ENCODE results near the gene LMTK2.

LMTK2 gene

GRCh38 chr7:98128346-98128745, 21.7 kb downstream of the LMTK2 start:
- Histone ChIP-seq H3K36me3 (ENCODE audit: insufficient read depth, insufficient read length, low read length) (no peaks in the 10 kb centered on the region), H3K4me3 (ENCODE audit: insufficient read length, low read depth) (no peak overlapping the region), H3K27me3 (ENCODE audit: insufficient read depth, insufficient read length) (no peaks in the 10 kb centered on the region), H3K4me1 (ENCODE audit: insufficient read depth, insufficient read length) (no peaks in the 10 kb centered on the region), H3K9me3 (ENCODE audit: insufficient read depth, low read length) (no peaks in the 10 kb centered on the region), H3K9ac (ENCODE audit: insufficient read length, low read depth) (no peak overlapping the region)
- no peak for TF ChIP-seq ZNF274 (IDR thresholded peaks at IDR 0.05; ENCODE audit: low read depth, low read length)
- no peak for TF ChIP-seq YY1 (IDR thresholded peaks at IDR 0.05; ENCODE audit: insufficient read depth, insufficient read length)
- no peak for DNase-seq (ENCODE audit: low read depth, low spot score)

GRCh38 chr7:98130959-98131358, 24.3 kb downstream of the LMTK2 start:
- Histone ChIP-seq H3K36me3 (ENCODE audit: insufficient read depth, insufficient read length, low read length) (no peaks in the 10 kb centered on the region), H3K27me3 (ENCODE audit: insufficient read depth, insufficient read length) (no peaks in the 10 kb centered on the region), H3K9me3 (ENCODE audit: insufficient read depth, low read length) (no peaks in the 10 kb centered on the region), H3K9ac (ENCODE audit: insufficient read length, low read depth) (no peak overlapping the region), H3K4me3 (ENCODE audit: insufficient read length, low read depth) (no peak overlapping the region), H3K4me1 (ENCODE audit: insufficient read depth, insufficient read length) (no peaks in the 10 kb centered on the region)
- no peak for DNase-seq (ENCODE audit: low read depth, low spot score)
- TF ChIP-seq YY1 (IDR thresholded peaks at IDR 0.05; ENCODE audit: insufficient read depth, insufficient read length) (no peak), ZNF274 (IDR thresholded peaks at IDR 0.05; ENCODE audit: low read depth, low read length) (no peak), SUZ12 (IDR thresholded peaks at IDR 0.05; ENCODE audit: extremely low read depth, insufficient read depth, insufficient read length) (no peak)

GRCh38 chr7:98133181-98133580, 26.5 kb downstream of the LMTK2 start:
- no peaks in the 10 kb centered on the region for H3K27me3 ChIP-seq (ENCODE audit: insufficient read depth, insufficient read length)
- no peaks in the 10 kb centered on the region for H3K9me3 ChIP-seq (ENCODE audit: insufficient read depth, low read length)
- peaks cover 10% of the 10 kb centered on the region for H3K36me3 ChIP-seq (ENCODE audit: insufficient read depth, insufficient read length, low read length)
- DNase-seq (ENCODE audit: low read depth, low spot score), result no peak
- no peak overlapping the region for H3K9ac ChIP-seq (ENCODE audit: insufficient read length, low read depth)
- H3K4me3 ChIP-seq (ENCODE audit: insufficient read length, low read depth), result no peak overlapping the region
- TF ChIP-seq YY1 (IDR thresholded peaks at IDR 0.05; ENCODE audit: insufficient read depth, insufficient read length), result no peak
- no peak for TF ChIP-seq SUZ12 (IDR thresholded peaks at IDR 0.05; ENCODE audit: extremely low read depth, insufficient read depth, insufficient read length)
- TF ChIP-seq ZNF274 (IDR thresholded peaks at IDR 0.05; ENCODE audit: low read depth, low read length), result no peak
- H3K4me1 ChIP-seq (ENCODE audit: insufficient read depth, insufficient read length), result no peaks in the 10 kb centered on the region

GRCh38 chr7:98133621-98134303, 27.1 kb downstream of the LMTK2 start:
- no peak for DNase-seq (ENCODE audit: low read depth, low spot score)
- H3K4me1 ChIP-seq (ENCODE audit: insufficient read depth, insufficient read length), result no peaks in the 10 kb centered on the region
- H3K27me3 ChIP-seq (ENCODE audit: insufficient read depth, insufficient read length), result no peaks in the 10 kb centered on the region
- no peak overlapping the region for H3K9ac ChIP-seq (ENCODE audit: insufficient read length, low read depth)
- H3K36me3 ChIP-seq (ENCODE audit: insufficient read depth, insufficient read length, low read length), result peaks cover 16% of the 10 kb centered on the region
- TF ChIP-seq YY1 (IDR thresholded peaks at IDR 0.05; ENCODE audit: insufficient read depth, insufficient read length) (no peak), ZNF274 (IDR thresholded peaks at IDR 0.05; ENCODE audit: low read depth, low read length) (no peak), SUZ12 (IDR thresholded peaks at IDR 0.05; ENCODE audit: extremely low read depth, insufficient read depth, insufficient read length) (no peak)
- H3K4me3 ChIP-seq (ENCODE audit: insufficient read length, low read depth), result no peak overlapping the region
- no peaks in the 10 kb centered on the region for H3K9me3 ChIP-seq (ENCODE audit: insufficient read depth, low read length)

GRCh38 chr7:98134420-98135228, 28.0 kb downstream of the LMTK2 start:
- peak; percentile 35 for DNase-seq (ENCODE audit: low read depth, low spot score)
- H3K4me1 ChIP-seq (ENCODE audit: insufficient read depth, insufficient read length), result no peaks in the 10 kb centered on the region
- no peaks in the 10 kb centered on the region for H3K9me3 ChIP-seq (ENCODE audit: insufficient read depth, low read length)
- TF ChIP-seq YY1 (IDR thresholded peaks at IDR 0.05; ENCODE audit: insufficient read depth, insufficient read length), result no peak
- no peak for TF ChIP-seq ZNF274 (IDR thresholded peaks at IDR 0.05; ENCODE audit: low read depth, low read length)
- no peak for TF ChIP-seq SUZ12 (IDR thresholded peaks at IDR 0.05; ENCODE audit: extremely low read depth, insufficient read depth, insufficient read length)
- no peaks in the 10 kb centered on the region for H3K27me3 ChIP-seq (ENCODE audit: insufficient read depth, insufficient read length)
- H3K36me3 ChIP-seq (ENCODE audit: insufficient read depth, insufficient read length, low read length), result peaks cover 19% of the 10 kb centered on the region
- no peak overlapping the region for H3K9ac ChIP-seq (ENCODE audit: insufficient read length, low read depth)
- no peak overlapping the region for H3K4me3 ChIP-seq (ENCODE audit: insufficient read length, low read depth)

GRCh38 chr7:98135984-98136383, 29.3 kb downstream of the LMTK2 start:
- TF ChIP-seq SUZ12 (IDR thresholded peaks at IDR 0.05; ENCODE audit: extremely low read depth, insufficient read depth, insufficient read length) (no peak), ZNF274 (IDR thresholded peaks at IDR 0.05; ENCODE audit: low read depth, low read length) (no peak), YY1 (IDR thresholded peaks at IDR 0.05; ENCODE audit: insufficient read depth, insufficient read length) (no peak)
- Histone ChIP-seq H3K4me3 (ENCODE audit: insufficient read length, low read depth) (no peak overlapping the region), H3K36me3 (ENCODE audit: insufficient read depth, insufficient read length, low read length) (peaks cover 21% of the 10 kb centered on the region), H3K9ac (ENCODE audit: insufficient read length, low read depth) (no peak overlapping the region), H3K9me3 (ENCODE audit: insufficient read depth, low read length) (no peaks in the 10 kb centered on the region), H3K4me1 (ENCODE audit: insufficient read depth, insufficient read length) (no peaks in the 10 kb centered on the region), H3K27me3 (ENCODE audit: insufficient read depth, insufficient read length) (no peaks in the 10 kb centered on the region)
- DNase-seq (ENCODE audit: low read depth, low spot score), result no peak

- Histone ChIP-seq H3K4me3 (ENCODE audit: insufficient read length, low read depth) (no peak overlapping the region), H3K9ac (ENCODE audit: insufficient read length, low read depth) (no peak overlapping the region), H3K36me3 (ENCODE audit: insufficient read depth, insufficient read length, low read length) (peaks cover 24% of the 10 kb centered on the region), H3K27me3 (ENCODE audit: insufficient read depth, insufficient read length) (no peaks in the 10 kb centered on the region), H3K9me3 (ENCODE audit: insufficient read depth, low read length) (no peaks in the 10 kb centered on the region), H3K4me1 (ENCODE audit: insufficient read depth, insufficient read length) (no peaks in the 10 kb centered on the region)
- DNase-seq (ENCODE audit: low read depth, low spot score), result no peak
- no peak for TF ChIP-seq YY1 (IDR thresholded peaks at IDR 0.05; ENCODE audit: insufficient read depth, insufficient read length)
- TF ChIP-seq ZNF274 (IDR thresholded peaks at IDR 0.05; ENCODE audit: low read depth, low read length), result no peak
- TF ChIP-seq SUZ12 (IDR thresholded peaks at IDR 0.05; ENCODE audit: extremely low read depth, insufficient read depth, insufficient read length), result no peak
Observed at GRCh38 chr7:98136423-98136822, 29.8 kb downstream of the LMTK2 start.
